Measurements from ENCODE around the gene SP110. TPM values are rescaled to one million over a fixed set of nuclear protein-coding genes. Genes with fewer than 3 reads are reported as not detected.

Gene SP110
- polyA plus RNA-seq, 1 donor = 24.4 TPM

DNA sequence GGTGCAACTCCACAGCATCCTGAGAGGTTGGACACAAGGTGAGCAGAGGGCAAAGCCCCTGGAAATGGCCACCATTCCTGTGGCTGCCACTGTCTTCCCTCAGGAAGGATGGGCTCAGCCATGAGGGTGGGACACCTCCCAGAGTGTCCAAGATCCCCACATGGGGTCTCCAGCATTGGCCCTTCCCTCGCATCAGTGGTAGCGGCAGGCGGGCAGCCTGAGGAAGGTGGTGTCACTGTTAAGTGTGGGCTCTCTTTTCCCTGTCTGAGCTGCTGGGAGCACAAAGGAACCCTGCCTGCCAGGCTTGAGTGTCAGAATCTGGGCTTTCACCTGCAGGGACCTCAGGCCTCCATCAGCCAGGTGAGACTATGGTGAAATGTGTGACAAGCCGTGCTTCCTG is 47.6 kb downstream of the SP110 start:
- DNase-seq = no peak

DNA sequence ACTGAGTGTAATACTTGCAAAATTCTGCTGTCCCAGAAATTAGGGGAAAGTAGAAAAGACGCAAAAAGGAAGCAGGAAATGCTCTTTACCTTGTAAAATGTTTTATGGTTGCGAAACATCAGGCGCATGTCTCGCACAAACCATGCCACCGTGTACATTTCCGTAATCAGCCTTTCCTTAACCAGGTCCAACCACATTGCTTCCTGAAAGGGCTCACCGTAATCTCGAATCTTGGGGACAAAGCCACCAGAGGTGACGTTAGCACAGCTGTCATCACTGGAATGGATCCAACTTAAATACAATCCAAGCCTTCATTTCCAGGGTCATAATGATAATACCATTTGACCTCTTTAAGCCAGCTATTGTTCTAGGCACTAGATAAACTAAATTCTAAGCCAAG is 49.3 kb downstream of the SP110 start:
- DNase-seq = no peak

DNA sequence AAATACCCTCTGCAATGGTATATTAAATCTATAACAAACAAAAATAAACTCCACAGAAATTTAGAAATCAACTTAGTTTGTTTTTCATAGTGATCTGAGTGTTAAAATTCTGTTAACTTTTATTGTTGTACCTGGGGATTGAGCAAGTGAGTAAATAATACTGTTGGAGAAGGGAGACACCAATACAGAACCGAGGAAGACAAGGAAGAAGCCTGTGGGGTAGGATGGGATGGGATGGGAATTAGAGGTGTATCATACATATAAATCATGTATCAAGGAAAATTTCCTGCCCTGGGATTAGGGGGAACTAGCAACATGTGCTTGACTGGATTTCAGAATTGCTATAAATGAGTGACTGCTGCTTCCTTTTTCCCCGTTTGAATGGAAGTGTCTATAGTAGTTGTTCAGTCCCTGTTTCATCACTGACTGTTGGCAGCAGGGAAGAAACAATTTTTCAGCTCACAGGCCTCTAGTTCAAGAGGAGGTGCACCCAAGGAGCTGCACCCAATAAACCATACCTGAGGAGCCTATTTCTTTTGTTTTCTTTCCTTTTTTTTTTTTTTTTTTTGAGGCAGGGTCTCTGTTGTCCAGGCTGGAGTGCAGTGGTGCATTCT is 53.1 kb downstream of the SP110 start:
- DNase-seq = no peak

DNA sequence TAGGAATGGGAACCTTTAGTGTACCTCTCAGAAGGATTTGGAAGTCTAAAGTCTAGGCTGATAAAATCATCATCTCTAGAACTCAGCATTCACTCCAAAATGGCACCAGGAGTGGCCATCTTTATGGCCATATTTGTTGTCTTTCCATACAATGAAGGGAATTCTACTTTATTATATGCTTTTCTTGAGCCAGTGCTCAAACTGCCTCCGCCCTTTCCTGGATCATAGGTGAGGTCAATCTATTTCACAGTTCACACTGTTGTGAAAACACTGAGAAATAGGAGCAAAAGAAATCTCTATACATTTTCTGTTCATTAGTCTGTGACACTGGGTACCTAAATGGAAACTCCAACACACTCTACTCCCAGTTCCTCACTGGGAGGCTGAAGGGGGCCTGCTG is 55.6 kb downstream of the SP110 start:
- no peak for DNase-seq

DNA sequence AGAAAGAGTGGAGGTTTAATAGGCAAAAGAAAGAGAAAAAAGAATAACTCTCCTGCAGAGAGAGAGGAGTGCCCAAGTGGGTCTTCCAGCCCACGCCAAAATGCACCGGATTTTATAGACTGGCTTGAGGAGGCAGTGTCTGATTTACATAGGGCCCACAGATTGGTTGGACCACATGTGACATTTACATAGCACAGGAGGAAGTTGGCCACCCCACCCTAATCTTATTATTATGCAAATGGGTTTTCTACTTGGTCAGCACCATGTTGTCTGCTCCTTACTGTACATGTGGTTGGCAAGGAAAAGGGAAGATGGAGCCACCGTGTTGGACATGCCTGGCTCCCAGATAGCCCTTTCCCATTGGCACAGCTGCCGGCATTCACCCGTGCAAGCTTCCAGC is 56.8 kb downstream of the SP110 start:
- DNase-seq = no peak

DNA sequence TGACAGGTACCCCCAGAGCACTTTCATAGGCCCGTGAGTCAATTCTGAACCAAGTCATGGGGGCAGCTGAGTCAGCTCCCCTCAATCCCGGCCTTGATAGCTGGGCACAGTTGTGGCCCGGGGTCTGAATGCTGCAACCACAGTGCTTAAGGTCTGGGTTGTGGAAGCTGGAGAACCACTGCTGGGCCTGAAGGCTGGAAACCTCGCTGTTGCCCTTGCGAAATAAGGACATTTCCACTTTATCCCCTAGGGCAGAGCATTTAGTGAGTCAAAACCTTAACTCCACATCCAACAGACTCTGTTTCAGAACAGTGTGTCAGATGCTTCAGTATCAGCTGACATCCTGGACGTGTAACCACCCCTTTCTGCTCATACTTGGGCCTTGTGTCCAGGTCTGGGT is 58.6 kb downstream of the SP110 start:
- no peak for DNase-seq

DNA sequence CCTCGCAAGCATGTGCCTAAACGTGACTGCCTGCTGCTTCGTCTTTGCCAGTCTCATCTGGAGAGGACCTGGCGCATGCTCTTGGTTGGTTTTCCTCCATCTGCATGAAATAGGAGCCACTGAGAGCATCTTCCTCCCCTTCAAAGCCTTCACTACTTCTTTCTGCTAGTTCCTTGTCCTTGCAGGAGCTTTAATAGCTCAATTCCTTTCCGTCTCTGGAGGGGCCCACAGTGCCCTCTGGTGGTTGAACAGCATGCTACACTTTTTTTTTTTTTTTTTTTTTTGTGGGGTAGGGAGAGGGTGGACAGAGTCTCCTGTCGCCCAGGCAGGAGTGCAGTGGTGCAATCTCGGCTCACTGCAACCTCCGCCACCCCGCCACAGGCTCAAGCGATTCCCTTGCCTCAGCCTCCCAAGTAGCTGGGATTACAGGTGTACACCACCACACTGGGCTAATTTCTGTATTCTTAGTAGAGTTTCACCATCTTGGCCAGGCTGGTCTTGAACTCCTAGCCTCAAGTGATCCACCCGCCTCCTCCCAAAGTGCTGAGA is 59.6 kb downstream of the SP110 start:
- DNase-seq = peak; percentile 22

DNA sequence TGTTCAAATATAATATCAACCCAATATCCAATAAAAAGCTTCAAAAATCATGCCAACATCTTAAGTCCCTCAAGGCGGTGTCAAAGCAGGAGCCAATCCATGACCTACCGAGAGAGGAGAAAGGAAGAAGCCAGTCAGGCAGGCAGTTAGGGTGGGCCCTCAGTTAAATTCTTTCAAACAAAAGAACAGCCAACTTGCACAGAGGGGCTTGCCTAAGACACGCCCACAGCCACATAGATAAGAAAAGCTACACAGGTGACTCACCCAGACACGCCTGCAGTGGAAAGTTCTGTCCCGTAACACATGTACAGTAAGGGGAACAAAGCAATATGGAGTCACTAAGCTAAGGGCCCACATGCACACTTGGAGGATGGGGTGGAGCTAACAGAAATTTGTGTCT is 61.3 kb downstream of the SP110 start:
- DNase-seq = no peak

DNA sequence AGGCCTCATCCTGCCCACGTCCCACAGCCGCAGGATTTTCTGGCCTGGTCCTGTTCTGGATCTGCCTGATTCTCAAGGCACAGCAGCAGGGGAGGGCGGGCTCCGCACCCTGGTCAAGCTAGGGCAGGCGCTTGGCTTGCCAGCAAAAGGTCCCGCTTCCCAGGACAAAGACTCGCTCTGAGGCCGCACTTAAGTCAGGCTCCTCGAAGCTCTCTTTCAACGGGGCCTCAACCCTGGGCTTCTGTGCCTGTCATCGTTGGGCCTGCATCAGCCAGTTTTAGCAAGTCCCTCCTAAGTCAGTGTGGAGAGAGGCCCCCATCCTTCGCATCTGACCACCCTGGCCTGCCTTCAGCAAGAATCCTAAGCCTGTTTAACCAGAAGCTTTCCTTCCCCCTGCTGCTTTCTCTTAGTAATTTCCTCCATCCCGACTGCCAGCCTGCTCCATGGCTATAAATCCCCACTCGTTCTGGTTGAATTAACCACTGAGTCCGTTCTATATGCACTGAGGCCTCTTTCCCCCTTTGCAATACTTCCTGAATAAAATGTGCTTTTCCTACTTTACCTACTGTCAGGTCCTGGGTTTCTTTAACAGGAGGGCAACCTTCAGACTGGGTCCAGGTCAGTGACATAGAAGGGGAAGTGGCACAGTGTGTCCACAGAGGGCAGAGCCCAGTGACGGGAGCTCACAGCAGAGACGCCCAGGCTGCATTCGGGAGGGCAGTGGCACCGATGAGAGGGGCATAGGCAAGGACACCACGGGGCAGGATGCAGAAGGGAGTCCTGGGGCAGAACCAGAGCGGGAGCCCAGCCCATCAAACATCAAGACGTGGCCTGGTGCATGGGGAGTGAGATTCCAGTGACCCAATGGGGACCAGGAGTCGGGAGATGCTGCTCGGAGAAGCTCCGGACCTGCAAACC is 62.7 kb downstream of the SP110 start:
- peak; percentile 39 for DNase-seq

DNA sequence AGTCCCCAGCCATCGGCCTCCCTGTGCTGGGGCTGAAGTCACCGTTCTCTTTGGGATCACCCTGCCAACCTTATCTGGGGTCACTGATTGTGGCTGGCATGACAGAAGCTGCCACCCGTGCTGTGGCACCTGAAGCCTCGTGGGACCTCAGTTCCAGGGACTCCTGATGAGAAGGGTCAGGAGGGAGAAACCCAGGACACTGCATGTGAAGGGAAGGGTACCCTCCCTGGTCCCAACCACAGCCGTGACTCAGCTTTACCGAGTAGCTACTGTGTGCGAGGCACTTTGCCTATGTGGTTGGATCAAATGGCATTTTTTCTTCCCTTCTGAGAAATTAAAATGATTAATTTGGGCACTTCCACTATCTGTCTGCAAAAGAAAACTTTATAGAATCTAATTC is 64.4 kb downstream of the SP110 start:
- DNase-seq = no peak

DNA sequence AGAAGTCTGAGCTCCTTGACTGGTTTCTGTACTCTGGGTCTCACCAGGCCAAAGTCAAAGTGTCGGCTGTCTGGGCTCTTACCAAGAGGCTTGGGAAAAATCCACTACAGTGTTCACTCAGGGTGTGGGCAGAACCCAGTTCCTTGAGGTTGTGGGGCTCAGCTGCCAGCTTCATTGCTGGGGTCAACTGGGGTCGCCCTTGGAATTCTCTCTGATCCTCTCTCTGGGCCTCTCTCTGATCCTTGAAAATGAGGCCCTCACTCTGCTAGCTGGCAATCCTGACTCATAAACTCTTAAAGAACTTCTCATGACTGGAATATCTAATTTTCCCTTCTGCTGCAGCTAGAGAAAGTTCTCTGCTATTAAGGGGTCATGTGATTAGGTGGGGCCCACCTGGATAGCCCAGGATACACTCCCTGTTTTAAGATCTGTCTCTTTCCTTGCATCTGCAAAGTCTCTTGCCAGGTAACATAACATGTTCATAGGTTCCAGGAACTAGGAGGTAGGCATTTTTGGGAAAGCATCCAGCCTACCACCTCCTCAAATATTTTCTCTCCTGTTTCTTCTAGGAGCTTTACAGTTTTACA is 66.3 kb downstream of the SP110 start:
- no peak for DNase-seq

DNA sequence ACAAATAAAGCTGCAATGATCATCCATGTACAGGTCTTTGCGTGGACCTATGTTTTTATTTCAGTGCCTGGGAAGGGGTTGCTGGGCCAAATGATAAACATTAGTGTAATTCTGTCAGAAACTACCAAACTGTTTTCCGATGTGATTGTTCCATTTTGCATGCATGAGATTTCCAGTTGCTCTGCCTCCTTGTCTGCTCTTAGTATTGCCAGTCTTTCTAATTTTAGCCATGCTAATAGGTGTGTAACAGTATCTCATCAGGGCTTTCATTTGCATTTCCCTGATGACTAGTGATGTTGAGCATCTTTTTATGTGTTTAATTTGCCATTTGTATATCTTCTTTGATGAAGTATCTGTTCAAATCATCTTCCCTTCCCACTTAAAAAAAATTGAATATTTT is 67.5 kb downstream of the SP110 start:
- no peak for DNase-seq

DNA sequence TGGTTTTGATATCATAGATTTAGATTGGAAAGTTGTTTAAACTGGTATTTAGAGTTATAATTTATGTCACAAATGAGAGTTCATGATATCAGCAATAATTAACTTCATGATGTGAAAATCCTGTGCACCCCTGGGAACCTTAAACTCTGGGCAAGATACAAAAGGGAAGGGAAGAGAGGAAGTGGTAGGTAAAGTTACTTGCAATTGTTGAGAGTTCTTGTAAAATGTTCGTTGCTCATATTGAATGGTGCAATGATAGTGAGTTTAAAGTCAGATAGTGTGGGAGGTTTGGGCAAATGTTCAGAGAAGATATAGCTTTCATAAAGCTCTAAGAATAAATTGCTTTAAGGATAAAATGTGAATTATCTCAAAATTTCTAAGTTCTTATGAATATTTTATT is 75.4 kb downstream of the SP110 start:
- DNase-seq = no peak

DNA sequence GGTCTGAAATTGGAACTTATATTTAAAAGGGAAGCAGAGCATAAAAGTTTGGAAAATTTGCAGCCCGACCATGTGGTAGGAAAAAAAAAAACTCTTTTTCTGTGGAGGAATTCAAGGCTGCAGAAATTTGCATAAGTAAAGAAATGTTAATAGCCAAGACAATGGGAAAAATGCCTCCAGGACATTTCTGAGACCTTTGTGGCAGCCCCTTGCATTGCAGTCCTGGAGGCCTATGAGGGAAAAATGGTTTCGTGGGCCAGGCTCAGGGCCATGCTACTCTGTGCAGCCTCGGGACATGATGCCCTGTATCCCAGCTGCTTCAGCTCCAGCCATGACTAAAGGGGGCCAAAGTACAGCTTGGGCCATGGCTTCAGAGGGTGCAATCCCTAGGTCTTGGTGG is 79.1 kb downstream of the SP110 start:
- DNase-seq = no peak

DNA sequence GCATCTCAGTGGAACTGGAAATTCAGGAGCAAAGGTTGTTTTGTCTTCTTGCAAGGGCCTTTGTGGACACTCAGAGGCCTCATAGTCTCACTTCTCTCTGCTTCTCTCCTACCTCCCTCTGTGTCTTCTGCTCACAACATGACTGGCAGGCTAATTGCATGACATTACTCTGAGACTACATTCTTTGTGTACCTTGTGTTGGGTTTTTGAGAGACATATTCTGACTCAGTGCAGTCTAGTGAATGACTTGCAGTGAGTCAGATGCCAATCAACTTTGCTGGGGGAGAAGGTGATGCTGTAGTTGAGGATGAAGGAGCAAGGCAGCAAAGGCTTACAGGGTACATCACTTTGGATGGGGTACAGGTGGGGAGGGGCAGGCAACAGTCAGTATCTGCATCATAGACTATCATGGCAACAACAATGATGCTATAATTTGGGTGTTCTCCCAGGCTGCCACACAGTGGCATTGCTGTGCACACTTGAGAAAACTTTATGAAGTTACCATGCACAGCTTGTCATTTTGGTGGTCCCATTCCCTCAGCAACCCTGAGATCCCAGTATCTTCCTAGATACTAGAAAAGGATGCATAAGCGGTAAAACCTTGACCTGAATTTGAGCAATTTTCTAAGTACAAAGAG is 81.8 kb downstream of the SP110 start:
- no peak for DNase-seq

DNA sequence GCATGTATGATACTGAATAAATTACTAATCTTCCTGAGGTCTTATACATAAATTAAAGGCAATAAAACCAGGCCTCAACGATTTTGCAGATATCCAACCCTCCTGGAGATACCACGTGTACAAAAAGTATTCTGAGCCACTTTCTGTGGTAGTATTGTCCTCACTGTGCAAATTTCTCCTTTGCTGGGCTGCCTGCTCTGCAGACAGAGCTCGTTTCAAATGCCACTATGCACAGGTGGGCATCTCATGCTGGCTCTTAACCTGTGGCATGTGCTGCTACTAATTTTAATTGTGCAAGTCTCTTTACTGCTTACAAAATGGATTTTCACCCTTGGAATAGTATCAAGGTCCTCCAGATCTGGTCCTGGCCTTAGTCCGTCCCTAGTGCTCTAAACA is 84.7 kb downstream of the SP110 start:
- no peak for DNase-seq

DNA sequence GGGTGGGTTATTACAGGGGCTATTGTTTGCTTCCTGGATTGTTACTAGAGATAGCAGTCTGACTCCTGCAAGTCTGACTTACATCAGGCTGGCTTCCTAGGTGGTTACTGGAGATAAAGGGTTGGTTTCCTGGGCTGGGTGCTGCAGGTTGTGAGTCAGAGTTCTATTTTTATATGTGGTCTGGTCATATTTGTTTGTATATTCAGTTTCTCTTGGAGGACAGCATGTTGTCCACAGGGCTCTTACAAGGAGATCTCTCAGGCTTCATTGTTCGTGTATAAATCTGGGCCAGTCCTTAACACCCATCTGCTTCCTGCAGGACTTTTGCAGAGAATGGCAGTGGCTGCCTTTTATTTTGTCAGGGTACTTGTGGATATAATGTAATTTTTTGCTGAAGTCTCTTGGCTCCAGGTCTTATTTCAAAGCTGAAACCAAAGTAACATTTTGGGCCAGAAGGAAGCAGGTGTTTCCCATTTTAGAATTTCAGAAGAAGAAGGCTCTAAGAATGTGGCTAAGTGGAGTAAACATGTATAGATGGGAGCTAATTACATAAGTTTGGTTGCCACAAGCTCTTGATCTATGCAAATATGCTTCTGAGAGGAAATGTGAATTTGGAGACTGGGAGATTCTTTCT is 85.2 kb downstream of the SP110 start:
- DNase-seq = no peak

DNA sequence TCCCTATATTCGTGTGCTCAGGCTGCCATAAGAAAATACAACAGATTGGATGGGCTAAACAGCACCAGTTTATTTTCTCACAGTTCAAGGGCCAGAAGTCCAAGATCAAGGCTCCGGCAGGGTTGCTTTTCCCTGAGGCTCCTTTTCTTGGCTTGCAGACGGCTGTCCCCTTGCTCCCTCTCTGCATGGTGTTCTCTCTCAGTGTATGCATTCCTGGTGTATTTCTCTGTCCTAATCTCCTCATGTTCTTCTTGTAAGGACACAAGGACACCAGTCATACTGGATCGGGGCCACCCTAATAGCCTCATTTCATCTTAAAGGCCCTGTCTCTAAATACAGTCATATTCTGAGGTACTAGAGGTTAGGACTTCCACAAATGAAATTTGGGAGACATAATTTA is 88.4 kb downstream of the SP110 start:
- DNase-seq = no peak

DNA sequence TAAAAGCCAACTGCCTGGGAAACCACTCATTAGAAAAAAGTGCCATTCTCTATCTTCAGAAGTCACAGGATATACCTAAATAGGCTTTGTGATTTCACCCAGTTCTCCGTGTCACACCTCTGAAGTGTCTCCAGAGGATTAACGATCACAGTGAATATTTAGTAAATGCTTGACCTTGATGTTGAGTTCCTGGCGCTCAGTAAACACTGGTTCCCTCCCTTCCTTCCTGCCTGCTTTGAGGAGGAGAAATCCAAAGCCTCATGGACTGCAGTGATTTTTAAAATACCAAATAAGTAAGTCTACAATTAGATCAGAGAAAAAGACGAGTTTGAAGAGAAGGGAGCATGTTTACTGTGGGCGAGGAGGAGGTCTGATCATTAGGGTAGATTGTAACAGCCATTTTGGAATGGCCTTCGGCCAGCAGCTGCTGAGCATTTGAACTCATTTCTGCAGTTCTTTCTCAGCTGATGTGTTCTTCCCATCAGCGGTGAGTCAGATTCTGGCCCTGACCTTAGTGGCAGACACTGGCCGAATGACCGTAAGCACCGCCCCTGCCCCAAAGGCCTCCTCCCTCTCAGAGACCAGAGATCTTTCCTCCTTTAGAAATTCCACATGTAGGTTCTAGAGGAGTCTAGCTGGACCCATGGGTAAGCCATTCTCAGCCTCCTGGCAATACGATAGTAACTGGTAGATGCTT is 89.0 kb downstream of the SP110 start:
- no peak for DNase-seq

DNA sequence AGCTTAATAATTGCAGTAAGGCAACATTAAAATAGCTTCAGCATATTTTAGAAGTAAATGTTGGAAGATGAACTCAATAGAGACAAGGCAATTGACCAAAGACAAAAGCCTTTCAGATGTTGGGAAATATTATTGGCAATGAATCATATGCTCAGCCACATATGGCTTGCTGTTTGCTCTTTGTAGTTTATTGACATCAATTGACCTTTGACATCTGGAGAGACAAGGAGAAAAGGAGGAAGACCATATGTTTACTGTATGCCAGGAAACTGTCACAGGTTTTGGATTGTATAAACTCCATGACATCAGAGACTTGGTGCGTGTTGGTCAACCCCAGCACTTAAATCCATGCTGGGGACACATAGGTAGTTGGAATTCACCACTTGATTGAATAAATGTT is 90.4 kb downstream of the SP110 start:
- no peak for DNase-seq

DNA sequence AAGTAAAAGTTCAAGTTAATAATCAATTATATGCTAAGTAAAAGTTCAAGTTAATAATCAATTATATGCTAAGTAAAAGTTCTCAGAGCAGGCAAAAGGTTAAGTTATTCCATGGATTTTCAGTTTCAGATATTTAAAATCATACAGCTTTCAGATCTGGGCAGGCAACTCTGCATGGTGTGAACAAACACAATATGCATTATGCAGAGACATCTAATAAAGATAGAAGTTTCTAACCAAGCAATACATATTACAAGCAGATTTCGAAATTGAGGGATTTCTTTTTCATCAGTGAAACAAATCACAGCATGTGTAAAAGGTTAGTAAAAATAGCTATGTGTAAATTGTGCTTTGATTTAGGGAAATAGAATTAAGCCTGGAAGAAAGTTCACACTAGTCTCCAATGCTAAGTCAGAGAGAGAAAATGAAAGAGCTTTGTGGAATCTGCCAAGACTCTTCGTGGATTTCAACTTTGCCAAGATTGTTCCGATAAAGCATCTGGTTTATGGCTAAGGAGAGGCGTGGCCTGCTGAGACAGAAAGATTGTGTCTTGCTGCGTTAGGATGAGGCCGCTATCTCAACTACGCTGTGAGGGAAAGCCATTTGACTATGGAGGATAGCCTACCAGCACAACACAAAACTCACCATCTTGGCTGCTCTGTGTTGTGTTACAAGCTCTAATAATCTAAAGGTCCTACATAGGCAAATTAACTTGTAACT is 91.0 kb downstream of the SP110 start:
- no peak for DNase-seq
